BJ (cell line): ENCODE measurements around the gene CSTF1. TPM values are rescaled to one million over a fixed set of nuclear protein-coding genes. Genes with fewer than 3 reads are reported as not detected.

Experiments used
- CTCF ChIA-PET: fragments of 350-600 bp; formaldehyde crosslinking; extraction: SDS; loops from one replicate; lab custom pipeline; 2021; ENCODE audit warnings: antibody characterized with exemption, inconsistent platforms; lab: Yijun Ruan, JAX
- POLR2A ChIA-PET: fragments of 300-600 bp; sonication (Branson Sonifier 250); formaldehyde crosslinking; extraction: SDS; loops from one replicate; lab custom pipeline; 2021; ENCODE audit warnings: antibody characterized with exemption; lab: Charles Lee
- DNase-seq: peaks from one replicate; pipeline ENCODE4 v3.0.0-alpha.2; 2011; ENCODE audit warnings: low read depth
- H3K27me3 ChIP-seq: 2 replicates; pipeline ENCODE4 v1.6.0; 2011; ENCODE audit warnings: low read length; ENCODE audit not compliant: control insufficient read depth, insufficient read depth
- H3K36me3 ChIP-seq: 2 replicates; pipeline ENCODE4 v1.5.1; 2011; ENCODE audit warnings: low read length; ENCODE audit not compliant: control insufficient read depth, insufficient read depth
- H3K4me3 ChIP-seq: 2 replicates; pipeline ENCODE4 v1.5.1; 2011; ENCODE audit warnings: low read depth, mild to moderate bottlenecking, control low read depth, low read length
- CTCF ChIP-seq: IDR thresholded peaks from 2 replicates; pipeline ENCODE4 v1.5.1; 2011; ENCODE audit warnings: low read depth, mild to moderate bottlenecking, control low read depth, inconsistent platforms, low read length, moderate library complexity; ENCODE audit not compliant: insufficient read depth
- polyA plus RNA-seq: library from polyadenylated mRNA; depleted of rRNA; stranded (reverse); fragments of >200 nt; gene quantifications from 2 replicates; pipeline ENCODE4 v1.2.3, GENCODE V29; 2011

Gene CSTF1
- polyA plus RNA-seq, 1 experiment: 59.5 TPM

GRCh38 chr20:56348305-56348693 lies 44.1 kb upstream of the CSTF1 start:
- ChIA-PET CTCF (interaction anchor here (1.0 kb wide), 1 partner anchor 100 kb away, joined by 4 read pairs; the partner anchor contains the start of gene MC3R), POLR2A (no interaction called here)
- Histone ChIP-seq H3K4me3 (no peak overlapping the region), H3K27me3 (peaks cover 3% of the 10 kb centered on the region; the same call in 1 of the 2 replicates), H3K36me3 (no peaks in the 10 kb centered on the region)
- TF ChIP-seq CTCF: no peak
- DNase-seq: no peak

GRCh38 chr20:56348746-56349145 lies 43.7 kb upstream of the CSTF1 start:
- no peak for TF ChIP-seq CTCF
- DNase-seq: no peak
- H3K36me3 ChIP-seq: no peaks in the 10 kb centered on the region
- H3K4me3 ChIP-seq: no peak overlapping the region
- ChIA-PET POLR2A (no interaction called here), CTCF (interaction anchor here (1.0 to 1.2 kb wide), 2 partner anchors 10 to 101 kb away, joined by 3 to 4 read pairs; partner anchors contain the start of genes FAM210B and MC3R)
- H3K27me3 ChIP-seq: peaks cover 1% of the 10 kb centered on the region; the same call in 1 of the 2 replicates

GRCh38 chr20:56350842-56351241 lies 41.6 kb upstream of the CSTF1 start:
- POLR2A ChIA-PET: no interaction called here
- H3K4me3 ChIP-seq: no peak overlapping the region
- H3K36me3 ChIP-seq: no peaks in the 10 kb centered on the region
- CTCF ChIA-PET: no interaction called here
- TF ChIP-seq CTCF: no peak
- H3K27me3 ChIP-seq: no peaks in the 10 kb centered on the region; the same call in 1 of the 2 replicates
- no peak for DNase-seq

GRCh38 chr20:56352345-56353055 lies 39.9 kb upstream of the CSTF1 start:
- H3K36me3 ChIP-seq: no peaks in the 10 kb centered on the region
- ChIA-PET CTCF (interaction anchor here (1.4 to 2.7 kb wide), 2 partner anchors 8 to 10 kb away, joined by 3 to 10 read pairs; no protein-coding TSS in a partner anchor), POLR2A (no interaction called here)
- no peaks in the 10 kb centered on the region; the same call in 1 of the 2 replicates for H3K27me3 ChIP-seq
- TF ChIP-seq CTCF: no peak
- no peak for DNase-seq
- no peak overlapping the region for H3K4me3 ChIP-seq

GRCh38 chr20:56353356-56353755 lies 39.1 kb upstream of the CSTF1 start:
- Histone ChIP-seq H3K36me3 (no peaks in the 10 kb centered on the region), H3K27me3 (no peaks in the 10 kb centered on the region; the same call in 1 of the 2 replicates), H3K4me3 (no peak overlapping the region)
- ChIA-PET POLR2A (no interaction called here), CTCF (interaction anchor here (1.3 to 2.7 kb wide), 2 partner anchors 9 to 11 kb away, joined by 3 to 10 read pairs; no protein-coding TSS in a partner anchor)
- DNase-seq: no peak
- TF ChIP-seq CTCF: no peak
